ENCODE results near the gene ZNF385C.

- TF ChIP-seq, protein P1, sequence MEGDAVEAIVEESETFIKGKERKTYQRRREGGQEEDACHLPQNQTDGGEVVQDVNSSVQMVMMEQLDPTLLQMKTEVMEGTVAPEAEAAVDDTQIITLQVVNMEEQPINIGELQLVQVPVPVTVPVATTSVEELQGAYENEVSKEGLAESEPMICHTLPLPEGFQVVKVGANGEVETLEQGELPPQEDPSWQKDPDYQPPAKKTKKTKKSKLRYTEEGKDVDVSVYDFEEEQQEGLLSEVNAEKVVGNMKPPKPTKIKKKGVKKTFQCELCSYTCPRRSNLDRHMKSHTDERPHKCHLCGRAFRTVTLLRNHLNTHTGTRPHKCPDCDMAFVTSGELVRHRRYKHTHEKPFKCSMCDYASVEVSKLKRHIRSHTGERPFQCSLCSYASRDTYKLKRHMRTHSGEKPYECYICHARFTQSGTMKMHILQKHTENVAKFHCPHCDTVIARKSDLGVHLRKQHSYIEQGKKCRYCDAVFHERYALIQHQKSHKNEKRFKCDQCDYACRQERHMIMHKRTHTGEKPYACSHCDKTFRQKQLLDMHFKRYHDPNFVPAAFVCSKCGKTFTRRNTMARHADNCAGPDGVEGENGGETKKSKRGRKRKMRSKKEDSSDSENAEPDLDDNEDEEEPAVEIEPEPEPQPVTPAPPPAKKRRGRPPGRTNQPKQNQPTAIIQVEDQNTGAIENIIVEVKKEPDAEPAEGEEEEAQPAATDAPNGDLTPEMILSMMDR (IDR thresholded peaks at IDR 0.05) = no peak
- TF ChIP-seq POLR2A (IDR thresholded peaks at IDR 0.05) = no peak
Observed at GRCh38 chr17:42118126-42118510, 19.8 kb upstream of the ZNF385C start.
